ENCODE data around the gene RWDD1. TPM values are rescaled to one million over a fixed set of nuclear protein-coding genes. Genes with fewer than 3 reads are reported as not detected.
"Not testable (repeated sequence)": the region's sequence is repeated elsewhere in the genome, so short reads cannot be mapped to it uniquely, and the experiment has no call there.

RWDD1 gene
- total and polyA plus RNA-seq, 4 donors, result 47.2 to 92.4 (median 83.3) TPM

- no peaks in the 10 kb centered on the region for H3K4me1 ChIP-seq (ENCODE audit: control insufficient read depth, insufficient read depth, low read length)
- no peak for DNase-seq (ENCODE audit: low read depth in 4 of 6, low spot score in 6 of 6)
- WGBS (ENCODE audit: insufficient coverage), result no CpG with 5 or more reads among the region's 2 CpGs
- no peaks in the 10 kb centered on the region for H3K27me3 ChIP-seq (ENCODE audit: control insufficient read depth, insufficient read depth, low read length)
- H3K36me3 ChIP-seq (ENCODE audit: control insufficient read depth, insufficient read depth, low read length), result peaks cover 12% of the 10 kb centered on the region
- no peak overlapping the region for H3K27ac ChIP-seq (ENCODE audit: low read depth, low read length)
- H3K4me3 ChIP-seq (ENCODE audit: low read depth, low read length), result no peak overlapping the region
- H3K9me3 ChIP-seq (ENCODE audit: control insufficient read depth, insufficient read depth, low read length), result no peaks in the 10 kb centered on the region
Measured at GRCh38 chr6:116586738-116587137, 15.4 kb downstream of the RWDD1 start.

- H3K4me1 ChIP-seq (ENCODE audit: control insufficient read depth, insufficient read depth, low read length), result no peaks in the 10 kb centered on the region
- no peak overlapping the region for H3K27ac ChIP-seq (ENCODE audit: low read depth, low read length)
- H3K27me3 ChIP-seq (ENCODE audit: control insufficient read depth, insufficient read depth, low read length), result no peaks in the 10 kb centered on the region
- H3K9me3 ChIP-seq (ENCODE audit: control insufficient read depth, insufficient read depth, low read length), result no peaks in the 10 kb centered on the region
- H3K4me3 ChIP-seq (ENCODE audit: low read depth, low read length), result no peak overlapping the region
- WGBS (ENCODE audit: insufficient coverage), result no CpG with 5 or more reads among the region's 3 CpGs
- peaks cover 11% of the 10 kb centered on the region for H3K36me3 ChIP-seq (ENCODE audit: control insufficient read depth, insufficient read depth, low read length)
- no peak for DNase-seq (ENCODE audit: low read depth in 4 of 6, low spot score in 6 of 6)
Measured at GRCh38 chr6:116595247-116595646, 23.9 kb downstream of the RWDD1 start.

GRCh38 chr6:116596815-116597214 lies 25.5 kb downstream of the RWDD1 start:
- H3K36me3 ChIP-seq (ENCODE audit: control insufficient read depth, insufficient read depth, low read length), result peaks cover 5% of the 10 kb centered on the region
- no CpG with 5 or more reads among the region's 4 CpGs for WGBS (ENCODE audit: insufficient coverage)

GRCh38 chr6:116603916-116604315 lies 32.6 kb downstream of the RWDD1 start:
- not testable (repeated sequence) for DNase-seq (ENCODE audit: low read depth in 4 of 6, low spot score in 6 of 6); H3K4me3 ChIP-seq (ENCODE audit: low read depth, low read length); H3K4me1 ChIP-seq (ENCODE audit: control insufficient read depth, insufficient read depth, low read length); H3K36me3 ChIP-seq (ENCODE audit: control insufficient read depth, insufficient read depth, low read length); H3K9me3 ChIP-seq (ENCODE audit: control insufficient read depth, insufficient read depth, low read length); H3K27ac ChIP-seq (ENCODE audit: low read depth, low read length); H3K27me3 ChIP-seq (ENCODE audit: control insufficient read depth, insufficient read depth, low read length)
- WGBS (ENCODE audit: insufficient coverage), result 83% methylated on average over 1 of the region's 3 CpGs

More at GRCh38 chr6:116596815-116597214, 25.5 kb downstream of the RWDD1 start:
- peak in 1 of 6 donors; percentile 25 for DNase-seq (ENCODE audit: low read depth in 4 of 6, low spot score in 6 of 6)
- no peaks in the 10 kb centered on the region for H3K9me3 ChIP-seq (ENCODE audit: control insufficient read depth, insufficient read depth, low read length)
- H3K4me1 ChIP-seq (ENCODE audit: control insufficient read depth, insufficient read depth, low read length), result no peaks in the 10 kb centered on the region
- H3K27ac ChIP-seq (ENCODE audit: low read depth, low read length), result no peak overlapping the region
- H3K27me3 ChIP-seq (ENCODE audit: control insufficient read depth, insufficient read depth, low read length), result no peaks in the 10 kb centered on the region
- no peak overlapping the region for H3K4me3 ChIP-seq (ENCODE audit: low read depth, low read length)

GRCh38 chr6:116604868-116605267 lies 33.6 kb downstream of the RWDD1 start:
- not testable (repeated sequence) for H3K4me1 ChIP-seq (ENCODE audit: control insufficient read depth, insufficient read depth, low read length); H3K4me3 ChIP-seq (ENCODE audit: low read depth, low read length); DNase-seq (ENCODE audit: low read depth in 4 of 6, low spot score in 6 of 6); H3K27me3 ChIP-seq (ENCODE audit: control insufficient read depth, insufficient read depth, low read length); H3K9me3 ChIP-seq (ENCODE audit: control insufficient read depth, insufficient read depth, low read length); H3K36me3 ChIP-seq (ENCODE audit: control insufficient read depth, insufficient read depth, low read length); H3K27ac ChIP-seq (ENCODE audit: low read depth, low read length)
- no CpG with 5 or more reads among the region's 3 CpGs for WGBS (ENCODE audit: insufficient coverage)

- no peak overlapping the region for H3K4me3 ChIP-seq (ENCODE audit: low read depth, low read length)
- no peaks in the 10 kb centered on the region for H3K9me3 ChIP-seq (ENCODE audit: control insufficient read depth, insufficient read depth, low read length)
- WGBS (ENCODE audit: insufficient coverage), result 100% methylated on average over 2 of the region's 4 CpGs
- H3K27me3 ChIP-seq (ENCODE audit: control insufficient read depth, insufficient read depth, low read length), result no peaks in the 10 kb centered on the region
- no peak overlapping the region for H3K27ac ChIP-seq (ENCODE audit: low read depth, low read length)
- H3K4me1 ChIP-seq (ENCODE audit: control insufficient read depth, insufficient read depth, low read length), result no peaks in the 10 kb centered on the region
- no peaks in the 10 kb centered on the region for H3K36me3 ChIP-seq (ENCODE audit: control insufficient read depth, insufficient read depth, low read length)
- DNase-seq (ENCODE audit: low read depth in 4 of 6, low spot score in 6 of 6), result no peak
Measured at GRCh38 chr6:116605935-116606334, 34.6 kb downstream of the RWDD1 start.

- Histone ChIP-seq H3K9me3 (ENCODE audit: control insufficient read depth, insufficient read depth, low read length) (no peaks in the 10 kb centered on the region), H3K27ac (ENCODE audit: low read depth, low read length) (no peak overlapping the region), H3K4me3 (ENCODE audit: low read depth, low read length) (no peak overlapping the region), H3K36me3 (ENCODE audit: control insufficient read depth, insufficient read depth, low read length) (no peaks in the 10 kb centered on the region), H3K27me3 (ENCODE audit: control insufficient read depth, insufficient read depth, low read length) (no peaks in the 10 kb centered on the region), H3K4me1 (ENCODE audit: control insufficient read depth, insufficient read depth, low read length) (no peaks in the 10 kb centered on the region)
- 30% methylated on average over 2 of the region's 4 CpGs for WGBS (ENCODE audit: insufficient coverage)
- DNase-seq (ENCODE audit: low read depth in 4 of 6, low spot score in 6 of 6), result peak in 1 of 6 donors; percentile 4
Measured at GRCh38 chr6:116611056-116611455, 39.8 kb downstream of the RWDD1 start.

- Histone ChIP-seq H3K27me3 (ENCODE audit: control insufficient read depth, insufficient read depth, low read length) (no peaks in the 10 kb centered on the region), H3K9me3 (ENCODE audit: control insufficient read depth, insufficient read depth, low read length) (no peaks in the 10 kb centered on the region), H3K4me1 (ENCODE audit: control insufficient read depth, insufficient read depth, low read length) (peaks cover 8% of the 10 kb centered on the region), H3K27ac (ENCODE audit: low read depth, low read length) (peak within 1 kb of the TSS; percentile 65), H3K36me3 (ENCODE audit: control insufficient read depth, insufficient read depth, low read length) (no peaks in the 10 kb centered on the region), H3K4me3 (ENCODE audit: low read depth, low read length) (peak within 1 kb of the TSS; percentile 75)
- whole genome bisulfite sequencing (ENCODE audit: insufficient coverage), result under 1% methylated on average over 23 of the region's 29 CpGs
- peak; percentile 93 to 99 (median 94) for DNase-seq (ENCODE audit: low read depth in 4 of 6, low spot score in 6 of 6)
Measured at GRCh38 chr6:116615937-116616736, 44.8 kb downstream of the RWDD1 start, which contains the start of gene RSPH4A. Gene RSPH4A (plus strand): TSS chr6:116616479. CDS start chr6:116616624, 145 bp downstream.

- H3K27ac ChIP-seq (ENCODE audit: low read depth, low read length), result peak overlapping the region; percentile 52
- H3K4me1 ChIP-seq (ENCODE audit: control insufficient read depth, insufficient read depth, low read length), result peaks cover 8% of the 10 kb centered on the region
- no peaks in the 10 kb centered on the region for H3K36me3 ChIP-seq (ENCODE audit: control insufficient read depth, insufficient read depth, low read length)
- WGBS (ENCODE audit: insufficient coverage), result under 1% methylated on average over 16 of the region's 16 CpGs
- no peak for DNase-seq (ENCODE audit: low read depth in 4 of 6, low spot score in 6 of 6)
- no peaks in the 10 kb centered on the region for H3K27me3 ChIP-seq (ENCODE audit: control insufficient read depth, insufficient read depth, low read length)
- peak overlapping the region; percentile 75 for H3K4me3 ChIP-seq (ENCODE audit: low read depth, low read length)
- no peaks in the 10 kb centered on the region for H3K9me3 ChIP-seq (ENCODE audit: control insufficient read depth, insufficient read depth, low read length)
Measured at GRCh38 chr6:116616737-116617053, 45.4 kb downstream of the RWDD1 start.
